ENCODE results near the gene AIFM2. TPM values are rescaled to one million over a fixed set of nuclear protein-coding genes. Genes with fewer than 3 reads are reported as not detected.

Gene AIFM2
- total and polyA plus RNA-seq, 10 of the 15 experiments (the other 5 are each of a cell fraction or from before 2014, with no cell fraction given), result 4.5 to 30.8 (median 15.6) TPM

DNA sequence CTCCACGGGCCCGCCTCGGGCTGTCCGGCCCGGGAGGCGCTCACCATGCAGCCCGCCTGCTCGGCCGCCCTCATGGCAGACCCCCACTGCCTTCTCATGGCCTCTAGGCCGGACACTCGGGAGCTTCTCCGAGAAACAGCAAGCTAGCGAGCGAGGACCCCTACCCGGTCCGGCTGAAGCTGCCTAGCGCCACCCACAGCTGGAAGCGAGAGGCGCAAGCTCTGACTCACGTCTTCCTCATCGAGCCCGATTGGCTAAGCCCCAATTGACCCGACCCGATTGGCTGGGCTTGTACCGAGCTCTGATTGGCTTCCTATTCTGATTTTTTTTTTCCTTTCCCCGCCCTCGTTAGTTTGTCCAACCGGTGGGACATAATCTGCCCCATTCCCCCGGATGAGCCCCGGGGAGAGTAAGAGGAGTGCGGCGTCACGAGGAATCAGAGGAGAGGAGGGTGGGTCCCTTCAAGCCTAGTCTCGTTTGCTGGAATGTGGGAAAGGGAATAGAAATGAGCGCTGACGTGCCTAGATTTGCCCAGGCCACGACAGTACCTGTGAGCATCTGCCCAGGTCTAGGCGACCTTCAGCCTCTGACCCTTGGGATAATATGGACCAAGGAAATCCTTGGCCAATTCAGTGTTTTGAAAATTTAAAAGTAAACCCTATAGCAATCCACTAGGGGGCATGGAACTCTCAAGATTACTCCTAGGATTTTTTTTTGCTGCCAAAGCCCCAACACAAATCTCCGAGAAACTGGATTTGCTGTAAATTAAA, 14.0 kb upstream of the AIFM2 start, which contains the start of gene TYSND1:
TYSND1 (minus strand) TSS at position 212 of the 770 bp plus-strand sequence; CDS start at position 98, 114 bp downstream.
- Histone ChIP-seq H3K79me2 (ENCODE audit: control insufficient read depth, insufficient read depth, low read length) (peaks cover 23% of the 10 kb centered on the region), H3K9me3 (replicated peaks; ENCODE audit: control insufficient read depth, insufficient read depth, low read length) (no peaks in the 10 kb centered on the region), H3K27me3 (replicated peaks in 1 of 2; ENCODE audit: control insufficient read depth in 2 of 2, insufficient read depth in 2 of 2, low read length in 1 of 2) (no peaks in the 10 kb centered on the region), H2AFZ (ENCODE audit: control insufficient read depth, low read depth, low read length) (peak within 1 kb of the TSS; percentile 85), H3K27ac (ENCODE audit: control insufficient read depth, insufficient read depth) (peak within 1 kb of the TSS; percentile 85), H3K9ac (ENCODE audit: control insufficient read depth, insufficient read depth, low read length) (peak within 1 kb of the TSS; percentile 87), H3K4me1 (ENCODE audit: control insufficient read depth, insufficient read depth, low read length) (peaks cover 3% of the 10 kb centered on the region; the same call in 1 of the 2 replicates), H3K4me2 (ENCODE audit: control insufficient read depth, insufficient read depth) (peak within 1 kb of the TSS; percentile 84), H4K20me1 (ENCODE audit: control insufficient read depth, insufficient read depth) (no peaks in the 10 kb centered on the region; the same call in none of the 2 replicates), H3K36me3 (ENCODE audit: control insufficient read depth in 2 of 2, insufficient read depth in 2 of 2, low read length in 1 of 2) (peaks cover 0 to 1% of the 10 kb centered on the region in 2 experiments; a peak in 3 of 4 replicates), H3K4me3 (peak within 1 kb of the TSS; percentile 88)
- ChIA-PET SMC1A (ENCODE audit: uncharacterized antibody, unreplicated experiment) (interaction anchor here (0.6 to 3.6 kb wide), 32 partner anchors 9 to 1986 kb away, joined by 3 to 42 read pairs (median 4); partner anchors contain the start of gene SAR1A), RAD21 (ENCODE audit: unreplicated experiment) (interaction anchor here (0.6 to 3.3 kb wide), 46 partner anchors 9 to 829 kb away, joined by 3 to 46 read pairs (median 4); partner anchors contain the start of genes AIFM2, PPA1 and SAR1A), CTCF (interaction anchor here (0.7 to 8.4 kb wide), 65 partner anchors 9 to 442 kb away, joined by 3 to 173 read pairs (median 5); partner anchors contain the start of genes AIFM2, EIF4EBP2 and SAR1A), POLR2A (interaction anchor here (0.6 to 2.6 kb wide), 14 partner anchors 11 to 258 kb away, joined by 3 to 45 read pairs (median 8); partner anchors contain the start of genes EIF4EBP2, PPA1 and SAR1A)
- FAIRE-seq (peak; percentile 99), DNase-seq (ENCODE audit: low read depth, low spot score) (peak; percentile 91), ATAC-seq (peak; percentile 92)
- intact Hi-C loops (cut with micrococcal nuclease; ENCODE audit: unreplicated experiment) (loop anchor here (1.0 kb wide), 1 partner anchor 62 kb away; no protein-coding TSS in a partner anchor), in situ Hi-C loops (cut with MboI) (no loop called here)
- WGBS (ENCODE audit: insufficient coverage, insufficient replicate concordance, low lambda C conversion rate, missing lambda C conversion rate), result 2% methylated on average over 39 of the region's 39 CpGs
- TSS peak; percentile 62 for BruUV-seq (replicated peaks)
- peak; percentile 53; the same call in 1 of the 2 replicates for TF ChIP-seq NR2C1 (IDR thresholded peaks at IDR 0.05)
- 0 out of 2 replicates have a peak, but pooled peaks have one; percentile 16 for TF ChIP-seq MTA3 (IDR thresholded peaks at IDR 0.05; ENCODE audit: borderline replicate concordance, low read length)
- TF ChIP-seq, protein P1, sequence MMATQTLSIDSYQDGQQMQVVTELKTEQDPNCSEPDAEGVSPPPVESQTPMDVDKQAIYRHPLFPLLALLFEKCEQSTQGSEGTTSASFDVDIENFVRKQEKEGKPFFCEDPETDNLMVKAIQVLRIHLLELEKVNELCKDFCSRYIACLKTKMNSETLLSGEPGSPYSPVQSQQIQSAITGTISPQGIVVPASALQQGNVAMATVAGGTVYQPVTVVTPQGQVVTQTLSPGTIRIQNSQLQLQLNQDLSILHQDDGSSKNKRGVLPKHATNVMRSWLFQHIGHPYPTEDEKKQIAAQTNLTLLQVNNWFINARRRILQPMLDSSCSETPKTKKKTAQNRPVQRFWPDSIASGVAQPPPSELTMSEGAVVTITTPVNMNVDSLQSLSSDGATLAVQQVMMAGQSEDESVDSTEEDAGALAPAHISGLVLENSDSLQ (IDR thresholded peaks at IDR 0.05), result peak; percentile 51; the same call in 1 of the 2 replicates
- peak; percentile 40; the same call in 1 of the 2 replicates for TF ChIP-seq ATF7 (IDR thresholded peaks at IDR 0.05; ENCODE audit: low read depth)
- 0 out of 2 replicates have a peak, but pooled peaks have one; percentile 7 for TF ChIP-seq RB1 (IDR thresholded peaks at IDR 0.05; ENCODE audit: borderline replicate concordance)
- no peak for TF ChIP-seq LARP7 (IDR thresholded peaks at IDR 0.05)
- TF ChIP-seq RFX5 (IDR thresholded peaks at IDR 0.05; ENCODE audit: low read depth, low read length), result peak; percentile 88
- no peak; the same call in 1 of the 2 replicates for TF ChIP-seq NBN (IDR thresholded peaks at IDR 0.05)
- peak; percentile 75; the same call in 1 of the 2 replicates for TF ChIP-seq PML (IDR thresholded peaks at IDR 0.05; ENCODE audit: low read length)
- TF ChIP-seq MYC (IDR thresholded peaks at IDR 0.05; ENCODE audit: insufficient read depth, insufficient read length, insufficient replicate concordance, low read length, severe bottlenecking), result no peak
- no peak for TF ChIP-seq FOXM1 (IDR thresholded peaks at IDR 0.05; ENCODE audit: low read depth, low read length)
- 0 out of 2 replicates have a peak, but pooled peaks have one; percentile 49 for TF ChIP-seq YY1 (IDR thresholded peaks at IDR 0.05; ENCODE audit: low read depth, low read length)
- TF ChIP-seq EED (IDR thresholded peaks at IDR 0.05; ENCODE audit: low read depth), result no peak
- TF ChIP-seq IRF4 (IDR thresholded peaks at IDR 0.05; ENCODE audit: low read depth, low read length), result 0 out of 2 replicates have a peak, but pooled peaks have one; percentile 4
- TF ChIP-seq ZNF384 (IDR thresholded peaks at IDR 0.05; ENCODE audit: borderline replicate concordance, low read depth, low read length), result peak; percentile 96
- TF ChIP-seq CUX1 (IDR thresholded peaks at IDR 0.05; ENCODE audit: insufficient replicate concordance, low read depth, low read length), result peak; percentile 59
- TF ChIP-seq NR2C2 (IDR thresholded peaks at IDR 0.05; ENCODE audit: borderline replicate concordance, control insufficient read depth, insufficient read length, low read depth), result no peak

Measured in GM12878 (cell line).